Measurements from ENCODE around the gene PSMD9. TPM values are rescaled to one million over a fixed set of nuclear protein-coding genes. Genes with fewer than 3 reads are reported as not detected.
"Not testable (repeated sequence)": the region's sequence is repeated elsewhere in the genome, so short reads cannot be mapped to it uniquely, and the experiment has no call there.

The PSMD9 gene
- total RNA-seq, 1 experiment from 2014 or later = 66.0 TPM

- Mint-ChIP-seq H3K27me3 (ENCODE audit: unreplicated experiment) (no peaks in the 10 kb centered on the region), H3K27ac (ENCODE audit: unreplicated experiment) (no peak overlapping the region), H3K4me3 (ENCODE audit: low read depth, unreplicated experiment) (no peak overlapping the region), H3K9me3 (ENCODE audit: low read depth, unreplicated experiment) (no peaks in the 10 kb centered on the region), H3K4me1 (ENCODE audit: low read depth, unreplicated experiment) (peaks cover 9% of the 10 kb centered on the region), H3K36me3 (ENCODE audit: insufficient read depth, unreplicated experiment) (peaks cover 17% of the 10 kb centered on the region)
- CTCF ChIA-PET = no interaction called here
- no peak for TF ChIP-seq CTCF (IDR thresholded peaks at IDR 0.05; ENCODE audit: unreplicated experiment)
- no TSS peak for BruUV-seq (replicated peaks)
- DNase-seq = no peak
- intact Hi-C loops (cut with micrococcal nuclease; ENCODE audit: unreplicated experiment) = no loop called here
These were observed 45.2 kb upstream of the PSMD9 start for GRCh38 chr12:121843236-121843982.

DNA sequence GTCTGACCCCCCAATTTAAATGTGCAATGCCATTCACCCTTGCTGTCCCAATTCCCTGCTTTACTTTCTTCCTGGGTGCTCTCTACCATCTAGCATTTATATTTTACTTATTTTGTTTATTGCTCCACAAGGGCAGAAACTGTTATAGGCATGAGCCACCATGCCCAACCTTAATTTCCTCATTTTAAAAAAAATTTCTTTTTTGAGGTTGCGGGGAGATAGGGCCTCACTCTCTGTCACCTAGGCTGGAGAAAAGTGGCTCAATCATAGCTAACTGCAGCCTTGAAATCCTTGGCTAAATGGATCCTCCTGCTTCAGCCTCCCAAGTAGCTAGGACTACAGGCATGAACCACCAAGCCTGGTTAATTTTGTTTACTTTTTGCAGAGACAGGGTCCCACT is 42.9 kb upstream of the PSMD9 start:
- intact Hi-C loops (cut with micrococcal nuclease; ENCODE audit: unreplicated experiment) = no loop called here
- Mint-ChIP-seq H3K4me3 (ENCODE audit: low read depth, unreplicated experiment) (no peak overlapping the region), H3K27ac (ENCODE audit: unreplicated experiment) (no peak overlapping the region), H3K4me1 (ENCODE audit: low read depth, unreplicated experiment) (peaks cover 9% of the 10 kb centered on the region), H3K27me3 (ENCODE audit: unreplicated experiment) (no peaks in the 10 kb centered on the region), H3K9me3 (ENCODE audit: low read depth, unreplicated experiment) (no peaks in the 10 kb centered on the region), H3K36me3 (ENCODE audit: insufficient read depth, unreplicated experiment) (no peaks in the 10 kb centered on the region)
- CTCF ChIA-PET = no interaction called here
- no TSS peak for BruUV-seq (replicated peaks)
- no peak for TF ChIP-seq CTCF (IDR thresholded peaks at IDR 0.05; ENCODE audit: unreplicated experiment)
- no peak for DNase-seq

DNA sequence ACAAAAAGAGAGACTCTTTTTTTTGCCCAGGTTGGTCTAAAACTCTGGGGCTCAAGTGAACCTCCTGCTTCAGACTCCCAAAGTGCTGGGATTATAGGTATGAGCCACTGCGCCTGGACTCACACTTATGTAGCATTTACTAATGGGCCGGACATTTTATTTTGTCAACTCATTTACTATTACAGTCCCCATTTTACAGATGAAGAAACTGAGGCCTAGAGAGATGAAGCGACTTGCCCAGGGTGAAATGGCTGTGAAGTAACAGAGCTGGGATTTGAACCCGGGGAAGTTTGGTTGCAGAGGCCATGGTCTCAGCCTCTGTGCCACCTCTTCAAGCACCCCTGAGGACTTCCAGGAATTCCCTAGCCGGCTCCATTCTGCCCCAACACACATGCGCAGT is 39.4 kb upstream of the PSMD9 start:
- Mint-ChIP-seq H3K4me3 (ENCODE audit: low read depth, unreplicated experiment) (no peak overlapping the region), H3K27ac (ENCODE audit: unreplicated experiment) (no peak overlapping the region), H3K36me3 (ENCODE audit: insufficient read depth, unreplicated experiment) (no peaks in the 10 kb centered on the region), H3K27me3 (ENCODE audit: unreplicated experiment) (no peaks in the 10 kb centered on the region), H3K4me1 (ENCODE audit: low read depth, unreplicated experiment) (no peaks in the 10 kb centered on the region), H3K9me3 (ENCODE audit: low read depth, unreplicated experiment) (no peaks in the 10 kb centered on the region)
- no TSS peak for BruUV-seq (replicated peaks)
- DNase-seq = no peak
- intact Hi-C loops (cut with micrococcal nuclease; ENCODE audit: unreplicated experiment) = no loop called here
- no peak for TF ChIP-seq CTCF (IDR thresholded peaks at IDR 0.05; ENCODE audit: unreplicated experiment)
- CTCF ChIA-PET = no interaction called here

GRCh38 chr12:121849665-121850064 is 38.9 kb upstream of the PSMD9 start:
- BruUV-seq (replicated peaks) = no TSS peak

GRCh38 chr12:121852392-121852791 is 36.2 kb upstream of the PSMD9 start:
- H3K9me3 Mint-ChIP-seq (ENCODE audit: low read depth, unreplicated experiment); H3K4me1 Mint-ChIP-seq (ENCODE audit: low read depth, unreplicated experiment); CTCF ChIA-PET; intact Hi-C loops (cut with micrococcal nuclease; ENCODE audit: unreplicated experiment); DNase-seq; H3K4me3 Mint-ChIP-seq (ENCODE audit: low read depth, unreplicated experiment); H3K36me3 Mint-ChIP-seq (ENCODE audit: insufficient read depth, unreplicated experiment); H3K27ac Mint-ChIP-seq (ENCODE audit: unreplicated experiment); BruUV-seq (replicated peaks): not testable (repeated sequence)
- peaks cover 22% of the 10 kb centered on the region for H3K27me3 Mint-ChIP-seq (ENCODE audit: unreplicated experiment)

More at GRCh38 chr12:121849665-121850064, 38.9 kb upstream of the PSMD9 start:
- DNase-seq = no peak
- CTCF ChIA-PET = no interaction called here
- Mint-ChIP-seq H3K27me3 (ENCODE audit: unreplicated experiment) (no peaks in the 10 kb centered on the region), H3K36me3 (ENCODE audit: insufficient read depth, unreplicated experiment) (no peaks in the 10 kb centered on the region), H3K9me3 (ENCODE audit: low read depth, unreplicated experiment) (no peaks in the 10 kb centered on the region), H3K4me3 (ENCODE audit: low read depth, unreplicated experiment) (no peak overlapping the region), H3K27ac (ENCODE audit: unreplicated experiment) (no peak overlapping the region), H3K4me1 (ENCODE audit: low read depth, unreplicated experiment) (no peaks in the 10 kb centered on the region)
- intact Hi-C loops (cut with micrococcal nuclease; ENCODE audit: unreplicated experiment) = no loop called here
- no peak for TF ChIP-seq CTCF (IDR thresholded peaks at IDR 0.05; ENCODE audit: unreplicated experiment)
